NCI-H2196 treated with DMSO at 0.1 percent for 48 hours (cell line): Measurements from ENCODE around the gene KRTAP1-3.
"Not testable (repeated sequence)": the region's sequence is repeated elsewhere in the genome, so short reads cannot be mapped to it uniquely, and the experiment has no call there.

Experiments used
- DNase-seq: peaks from one replicate; lab custom pipeline; 2025; ENCODE audit not compliant: unreplicated experiment; lab: John Stamatoyannopoulos, UW

KRTAP1-3 gene, protein sequence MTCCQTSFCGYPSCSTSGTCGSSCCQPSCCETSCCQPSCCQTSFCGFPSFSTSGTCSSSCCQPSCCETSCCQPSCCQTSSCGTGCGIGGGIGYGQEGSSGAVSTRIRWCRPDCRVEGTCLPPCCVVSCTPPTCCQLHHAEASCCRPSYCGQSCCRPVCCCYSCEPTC

DNA sequence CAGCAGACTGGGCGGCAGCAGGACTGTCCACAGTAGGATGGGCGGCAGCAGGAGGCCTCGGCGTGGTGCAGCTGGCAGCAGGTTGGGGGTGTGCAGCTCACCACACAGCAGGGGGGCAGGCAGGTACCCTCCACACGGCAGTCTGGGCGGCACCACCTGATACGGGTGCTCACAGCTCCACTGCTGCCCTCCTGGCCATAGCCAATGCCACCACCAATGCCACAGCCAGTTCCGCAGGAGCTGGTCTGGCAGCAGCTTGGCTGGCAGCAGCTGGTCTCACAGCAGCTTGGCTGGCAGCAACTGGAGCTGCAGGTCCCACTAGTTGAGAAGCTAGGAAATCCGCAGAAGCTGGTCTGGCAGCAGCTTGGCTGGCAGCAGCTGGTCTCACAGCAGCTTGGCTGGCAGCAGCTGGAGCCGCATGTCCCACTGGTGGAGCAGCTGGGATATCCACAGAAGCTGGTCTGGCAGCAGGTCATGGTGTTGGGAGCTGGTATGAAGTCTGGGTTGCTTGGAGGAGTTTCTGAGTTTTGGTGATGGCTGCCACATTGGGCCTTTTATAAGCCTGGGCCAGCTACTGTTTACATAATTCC is at the start of gene KRTAP1-3:
TSS of gene KRTAP1-3 (minus strand) at position 529 of the 590 bp plus-strand sequence. CDS start at position 476, 53 bp downstream.
- peak; percentile 34 for DNase-seq

DNA sequence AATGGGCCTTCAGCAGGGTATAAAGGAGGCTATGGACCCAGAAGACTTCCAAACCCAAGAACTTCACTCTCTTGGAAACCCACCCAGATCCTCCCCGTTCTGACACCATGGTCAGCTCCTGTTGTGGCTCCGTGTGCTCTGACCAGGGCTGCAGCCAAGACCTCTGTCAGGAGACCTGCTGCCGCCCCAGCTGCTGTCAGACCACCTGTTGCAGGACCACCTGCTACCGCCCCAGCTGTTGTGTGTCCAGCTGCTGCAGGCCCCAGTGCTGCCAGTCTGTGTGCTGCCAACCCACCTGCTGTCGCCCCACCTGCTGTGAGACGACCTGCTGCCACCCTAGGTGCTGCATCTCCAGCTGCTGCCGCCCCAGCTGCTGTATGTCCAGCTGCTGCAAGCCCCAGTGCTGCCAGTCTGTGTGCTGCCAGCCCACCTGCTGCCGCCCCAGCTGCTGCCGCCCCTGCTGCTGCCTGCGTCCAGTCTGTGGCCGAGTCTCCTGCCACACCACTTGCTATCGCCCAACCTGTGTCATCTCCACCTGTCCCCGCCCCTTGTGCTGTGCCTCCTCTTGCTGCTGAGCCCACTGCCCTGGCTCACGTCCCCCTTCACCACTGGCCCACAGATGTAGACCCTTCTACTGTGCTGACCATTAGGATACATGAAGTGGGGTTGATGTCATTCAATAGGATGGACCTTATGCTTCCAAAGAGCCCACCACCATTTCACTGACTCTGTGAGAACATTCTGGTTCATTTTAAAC is 49.6 kb upstream of the KRTAP1-3 start, which contains the start of gene KRTAP4-7:
TSS of gene KRTAP4-7 (plus strand) at position 51 of the 757 bp plus-strand sequence. CDS start at position 108, 57 bp downstream.
- not testable (repeated sequence) for DNase-seq

DNA sequence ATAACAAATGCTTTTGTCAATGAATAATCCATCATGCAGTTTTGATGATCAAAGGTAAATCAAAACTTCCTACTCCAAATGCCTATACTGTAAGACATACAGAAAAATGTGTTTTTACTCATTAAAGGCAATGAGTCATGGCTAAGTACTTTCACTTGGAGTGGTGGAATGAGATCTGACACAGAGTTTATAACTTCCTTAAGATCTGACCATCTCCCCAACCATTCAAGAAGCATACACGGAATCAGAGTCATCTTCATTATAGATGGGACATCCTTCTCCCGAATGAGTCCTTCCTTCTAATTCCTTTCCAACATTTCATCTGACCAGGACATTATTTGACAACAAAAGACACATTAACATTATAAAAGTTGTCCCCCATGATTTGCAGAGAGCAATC is 48.8 kb upstream of the KRTAP1-3 start:
- DNase-seq: not testable (repeated sequence)

DNA sequence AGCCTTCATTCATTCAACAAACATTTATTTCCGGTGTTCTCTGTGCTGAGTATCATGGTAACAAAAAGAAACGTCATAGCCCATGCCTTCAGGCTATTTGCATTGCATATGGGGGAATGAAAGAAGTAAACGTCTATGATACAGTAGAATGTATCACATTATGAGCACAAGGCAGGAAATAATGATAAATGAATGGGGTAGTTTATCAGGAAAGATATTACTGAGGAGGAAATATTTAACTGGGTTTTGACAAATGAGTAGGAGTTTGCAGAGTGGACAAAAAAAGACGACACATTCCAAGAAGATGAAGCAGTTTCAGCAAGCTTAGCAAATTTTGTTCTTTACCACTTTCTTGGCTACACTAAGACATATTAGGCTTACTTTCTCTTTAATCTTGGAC is 48.0 kb upstream of the KRTAP1-3 start:
- no peak for DNase-seq

DNA sequence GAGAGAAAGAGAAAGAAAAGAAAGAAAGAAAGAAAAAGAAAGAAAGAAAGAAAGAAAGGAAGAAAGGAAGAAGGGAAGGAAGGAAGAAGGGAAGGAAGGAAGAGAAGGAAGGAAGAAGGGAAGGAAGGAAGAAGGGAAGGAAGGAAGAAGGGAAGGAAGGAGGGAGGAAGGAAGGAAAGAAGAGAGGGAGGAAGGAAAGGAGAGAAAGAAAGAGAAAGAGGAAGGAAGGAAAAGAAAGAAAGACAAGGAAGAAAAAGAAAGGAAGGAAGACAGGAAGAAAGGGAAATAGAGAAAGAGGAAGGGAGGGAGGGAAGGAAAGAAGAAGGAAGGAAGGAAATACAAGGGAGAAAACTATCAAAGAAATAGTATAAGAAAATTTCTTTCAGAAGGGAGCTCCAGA is 42.1 kb upstream of the KRTAP1-3 start:
- DNase-seq: no peak

DNA sequence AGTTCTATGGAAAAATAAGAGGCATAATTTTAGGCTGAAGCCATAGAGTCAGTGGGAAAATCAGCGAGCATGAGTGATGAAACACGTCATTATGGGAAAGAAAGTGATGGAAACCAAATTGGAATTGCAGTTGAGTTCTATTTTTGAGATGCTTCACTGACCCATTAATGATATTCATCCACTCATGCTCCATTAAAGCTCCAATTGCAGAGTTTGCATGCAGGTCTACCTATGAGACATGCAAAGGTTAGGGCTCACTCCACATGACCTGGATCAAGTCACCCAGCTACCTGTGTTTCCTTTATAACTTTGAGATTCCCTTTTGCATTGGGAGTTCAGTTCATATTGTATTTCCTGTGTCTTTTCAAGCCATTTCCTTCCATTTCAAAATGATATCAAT is 39.0 kb upstream of the KRTAP1-3 start:
- no peak for DNase-seq

DNA sequence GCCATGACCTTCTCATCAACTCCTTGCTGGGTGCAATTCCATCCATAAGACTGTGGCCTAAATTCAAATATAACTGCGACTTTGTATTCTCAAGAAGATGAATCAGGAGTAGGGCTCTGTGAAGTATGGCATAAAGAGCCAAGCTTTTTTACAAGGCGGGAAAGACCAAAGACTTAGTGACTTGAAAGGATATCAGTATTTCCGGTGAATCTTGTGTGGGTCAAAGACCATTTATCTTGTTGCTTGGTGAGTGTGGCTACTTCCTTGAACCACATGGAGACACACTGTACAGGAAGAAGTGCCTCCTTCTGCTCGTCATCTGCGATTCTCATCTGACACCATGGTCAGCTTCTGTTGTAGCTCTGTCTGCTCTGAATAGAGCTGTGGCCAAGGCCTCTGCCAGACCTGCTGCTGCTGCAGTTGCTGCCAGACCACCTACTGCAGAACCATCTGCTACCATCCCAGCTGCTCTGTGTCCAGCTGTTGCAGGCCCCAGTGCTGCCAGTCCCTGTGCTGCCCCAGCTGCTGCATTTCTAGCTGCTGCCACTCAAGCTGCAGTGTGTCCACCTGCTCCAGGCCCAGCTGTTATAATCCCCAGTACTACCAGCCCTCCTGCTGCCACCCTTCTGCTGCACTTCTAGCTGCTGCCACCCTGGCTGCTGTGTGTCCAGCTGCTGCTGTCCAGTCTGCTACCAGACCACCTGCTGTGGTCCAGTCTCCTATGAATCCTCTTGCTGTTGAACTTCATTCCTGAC is 37.1 kb upstream of the KRTAP1-3 start:
- no peak for DNase-seq

DNA sequence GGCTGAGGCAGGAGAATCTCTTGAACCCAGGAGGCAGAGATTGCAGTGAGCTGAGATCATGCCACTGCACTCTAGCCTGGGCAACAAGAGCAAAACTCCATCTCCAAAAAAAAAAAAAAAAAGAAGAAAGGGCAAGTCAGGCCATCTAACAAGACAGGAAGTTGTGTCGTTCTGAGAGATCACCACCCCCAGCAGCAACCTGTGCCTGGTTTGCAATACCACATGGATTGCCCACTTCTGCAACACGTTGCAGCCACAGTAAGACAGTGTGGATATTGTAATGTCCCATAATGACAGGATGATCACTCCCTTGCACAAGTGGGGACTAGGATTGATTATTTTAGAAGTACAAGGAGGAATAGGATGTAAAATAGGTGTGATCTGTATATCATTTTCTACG is 34.4 kb upstream of the KRTAP1-3 start:
- DNase-seq: no peak

DNA sequence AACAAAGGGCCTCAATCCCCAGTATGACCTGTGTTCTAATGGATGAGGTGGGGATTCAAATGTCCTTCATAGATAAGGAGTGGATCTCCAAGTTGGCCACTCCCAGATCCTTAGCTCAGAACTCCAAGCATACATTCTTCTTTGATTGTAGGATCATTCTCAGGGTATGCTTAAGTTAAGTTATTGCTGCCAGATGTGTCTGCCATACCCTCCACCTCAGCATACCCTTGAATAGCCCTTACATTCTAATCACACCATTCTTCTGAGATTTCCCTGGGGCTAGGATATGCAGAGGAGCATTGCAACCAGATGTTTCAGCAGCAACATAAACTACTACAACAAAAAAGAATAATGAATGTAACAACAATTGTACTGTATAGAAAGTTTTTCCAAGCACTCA is 32.6 kb upstream of the KRTAP1-3 start:
- no peak for DNase-seq

DNA sequence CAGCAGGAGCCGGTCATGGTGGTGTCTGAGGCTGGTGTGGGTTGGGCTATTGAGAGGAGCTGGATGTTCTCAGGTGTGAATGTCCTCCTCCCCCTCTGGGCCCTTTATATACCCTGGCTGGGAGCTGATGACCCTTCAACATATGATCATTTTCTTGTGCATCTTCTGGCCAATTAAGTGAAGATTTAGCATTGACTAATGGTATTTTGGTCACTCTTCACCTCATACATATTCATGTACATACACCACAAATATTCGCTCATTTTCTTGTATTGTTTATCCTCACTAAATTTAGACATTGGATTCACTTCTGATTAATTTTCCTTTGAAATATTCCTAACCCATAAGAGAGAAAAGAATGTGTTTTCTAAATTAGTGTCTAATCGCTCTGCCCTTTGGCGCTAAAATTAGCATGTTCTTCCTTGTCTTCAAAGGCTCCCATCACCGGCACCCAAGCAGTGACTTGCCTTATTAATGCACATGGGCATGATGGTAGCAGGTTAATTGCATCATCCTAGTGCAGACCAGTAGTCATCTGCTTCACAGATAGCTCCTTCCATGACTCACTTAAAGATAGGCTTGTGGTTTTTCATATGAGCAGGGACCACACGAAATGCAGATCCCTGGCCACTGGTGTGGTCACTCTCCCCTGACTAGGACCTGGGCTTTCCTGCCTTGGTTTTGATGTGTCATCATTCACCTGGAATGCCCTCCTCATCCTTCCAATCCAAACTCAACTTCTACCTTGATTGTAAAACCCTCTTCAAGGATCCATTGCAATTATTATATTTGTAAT is 31.4 kb upstream of the KRTAP1-3 start, which contains the start of gene KRTAP2-4:
TSS of gene KRTAP2-4 (minus strand) at position 51 of the 796 bp plus-strand sequence. CDS start at position 17, 34 bp downstream.
- no peak for DNase-seq

DNA sequence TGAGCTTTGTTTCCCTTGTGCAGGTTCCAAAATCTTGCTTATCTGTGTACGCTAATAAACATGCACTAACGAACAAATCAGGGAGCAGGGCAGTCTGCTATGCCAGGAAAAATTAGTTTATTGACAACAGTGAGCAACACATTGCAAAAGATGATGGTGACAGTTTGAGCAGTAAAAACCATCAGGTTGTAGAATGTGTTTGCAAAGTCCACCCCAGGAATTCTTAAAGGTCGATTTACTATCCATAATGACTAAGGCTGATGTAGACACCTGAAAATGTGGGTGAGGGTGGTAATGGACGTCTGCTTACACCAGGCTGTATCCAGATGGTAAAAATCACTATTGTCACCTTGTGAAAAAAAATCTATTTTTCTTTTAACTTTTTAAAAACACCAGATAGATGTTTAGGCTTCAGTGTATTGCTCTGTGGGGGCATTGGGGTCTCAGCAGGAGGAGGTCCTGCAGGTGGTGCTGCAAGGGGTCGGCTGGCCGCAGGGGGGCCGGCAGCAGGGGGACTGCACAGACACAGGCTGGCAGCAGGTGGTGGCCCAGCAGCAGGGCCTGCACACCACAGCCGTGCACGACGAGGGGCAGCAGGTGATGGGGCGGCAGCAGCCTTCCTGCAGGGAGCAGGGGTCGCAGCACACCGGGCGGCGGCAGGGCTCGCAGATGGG is 30.5 kb upstream of the KRTAP1-3 start:
- DNase-seq: not testable (repeated sequence)

DNA sequence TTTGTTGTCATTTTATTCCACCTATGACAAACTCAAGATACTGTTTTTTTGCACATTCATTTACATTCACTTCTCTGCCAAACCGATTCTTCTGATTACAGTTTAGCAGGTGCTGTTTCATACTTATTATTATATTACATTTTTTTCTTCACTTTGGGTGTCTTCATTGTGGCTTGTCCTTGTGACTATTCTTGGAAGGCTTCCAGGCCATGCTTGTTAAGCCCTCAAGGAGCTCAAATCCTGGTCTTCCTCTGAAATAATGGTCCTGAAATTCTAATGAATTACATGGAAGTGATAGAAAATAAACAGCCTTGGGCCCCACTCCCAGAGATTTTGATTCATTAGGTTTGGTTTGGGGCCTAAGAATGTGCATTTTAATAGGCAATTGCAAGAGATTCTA is 29.6 kb upstream of the KRTAP1-3 start:
- DNase-seq: no peak

DNA sequence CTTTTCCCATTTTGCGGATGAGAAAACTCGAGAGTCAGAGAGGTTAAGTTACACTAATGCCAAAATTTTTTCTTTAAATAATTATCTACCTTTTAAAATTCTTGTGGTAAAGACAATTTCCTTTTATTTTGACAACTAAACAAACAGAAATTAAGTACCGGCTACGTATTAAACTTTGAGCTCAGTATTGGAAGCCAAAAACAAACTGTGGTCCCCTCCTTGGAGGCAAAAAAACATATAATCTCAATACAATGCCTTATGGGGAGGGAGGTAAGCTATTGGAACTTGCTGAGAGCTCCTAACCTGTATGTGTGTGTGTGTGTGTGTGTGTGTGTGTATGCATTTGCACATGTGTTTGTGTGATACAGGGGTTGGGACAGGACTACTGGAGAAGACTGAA is 28.8 kb upstream of the KRTAP1-3 start:
- no peak for DNase-seq

DNA sequence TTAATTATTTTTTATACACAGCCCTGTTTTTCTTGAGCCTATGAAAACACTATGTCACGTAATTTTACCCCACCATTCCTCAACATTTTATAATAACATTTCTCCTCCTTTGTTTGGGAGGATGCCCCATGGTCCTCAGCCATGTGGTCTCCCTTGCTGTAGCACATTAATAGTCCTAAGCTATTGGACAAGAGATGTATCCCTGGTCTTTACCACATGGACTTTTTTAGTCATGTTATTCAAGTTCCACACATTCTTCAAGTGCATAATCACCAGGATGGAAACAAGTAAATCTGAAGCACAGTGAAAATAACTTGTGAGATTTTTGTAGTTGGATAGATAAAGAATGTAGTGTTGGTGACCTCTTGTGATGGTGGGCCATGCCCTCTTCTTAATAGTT is 27.3 kb upstream of the KRTAP1-3 start:
- DNase-seq: no peak

DNA sequence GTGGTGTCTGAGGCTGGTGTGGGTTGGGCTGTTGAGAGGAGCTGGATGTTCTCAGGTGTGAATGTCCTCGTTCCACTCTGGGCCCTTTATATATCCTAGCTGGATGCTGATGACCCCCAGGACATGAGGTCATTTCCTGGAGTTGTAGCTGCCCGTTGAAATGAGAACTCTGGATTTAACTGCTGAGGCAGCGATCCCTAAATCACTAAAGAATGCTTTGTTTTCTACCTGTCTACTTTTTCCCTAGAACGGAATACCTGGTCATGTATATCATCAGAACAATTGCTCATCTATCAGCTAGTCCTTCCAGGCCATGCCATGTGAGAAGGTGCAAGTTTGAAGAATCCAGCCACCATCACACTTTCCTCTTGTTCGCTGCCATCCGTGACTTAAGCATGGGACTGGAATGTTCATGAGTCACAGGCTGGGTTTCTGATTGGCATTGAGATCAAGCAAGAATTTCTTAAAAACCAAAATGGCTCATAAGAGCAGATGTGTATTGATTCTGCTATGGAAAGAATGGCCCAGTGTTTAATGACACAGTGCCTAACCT is 25.5 kb upstream of the KRTAP1-3 start, which contains the start of gene KRTAP2-3:
TSS of gene KRTAP2-3 (minus strand) at position 63 of the 553 bp plus-strand sequence. CDS start 64 bp downstream, outside the sequence.
- no peak for DNase-seq

DNA sequence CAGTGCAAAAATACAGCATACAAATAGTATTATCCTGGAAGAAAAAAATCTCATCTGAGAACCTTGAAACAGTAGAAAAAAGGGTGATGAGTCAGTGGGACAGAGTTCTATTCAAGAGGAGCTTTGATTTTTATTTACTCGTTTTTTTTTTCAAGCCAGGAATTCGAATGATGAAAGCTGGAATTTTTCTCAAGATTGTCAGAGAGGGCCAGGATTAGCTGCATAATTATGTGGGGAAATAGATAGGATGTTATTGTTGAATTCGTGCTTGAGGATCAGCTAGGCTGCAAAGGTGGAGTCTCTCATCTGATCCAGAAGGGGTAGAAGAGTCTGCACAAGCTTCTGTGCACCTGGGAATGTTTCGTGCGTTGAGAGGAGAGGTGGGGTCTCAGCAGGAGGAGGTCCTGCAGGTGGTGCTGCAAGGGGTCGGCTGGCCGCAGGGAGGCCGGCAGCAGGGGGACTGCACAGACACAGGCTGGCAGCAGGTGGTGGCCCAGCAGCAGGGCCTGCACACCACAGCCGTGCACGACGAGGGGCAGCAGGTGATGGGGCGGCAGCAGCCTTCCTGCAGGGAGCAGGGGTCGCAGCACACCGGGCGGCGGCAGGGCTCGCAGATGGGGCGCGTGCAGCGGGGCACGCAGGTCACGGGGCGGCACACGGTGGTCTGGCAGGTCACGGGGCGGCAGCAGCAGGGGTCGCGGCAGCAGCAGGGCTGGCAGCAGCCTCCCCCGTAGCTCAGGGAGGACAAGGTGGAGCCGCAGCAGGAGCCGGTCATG is 24.8 kb upstream of the KRTAP1-3 start:
- DNase-seq: not testable (repeated sequence)

DNA sequence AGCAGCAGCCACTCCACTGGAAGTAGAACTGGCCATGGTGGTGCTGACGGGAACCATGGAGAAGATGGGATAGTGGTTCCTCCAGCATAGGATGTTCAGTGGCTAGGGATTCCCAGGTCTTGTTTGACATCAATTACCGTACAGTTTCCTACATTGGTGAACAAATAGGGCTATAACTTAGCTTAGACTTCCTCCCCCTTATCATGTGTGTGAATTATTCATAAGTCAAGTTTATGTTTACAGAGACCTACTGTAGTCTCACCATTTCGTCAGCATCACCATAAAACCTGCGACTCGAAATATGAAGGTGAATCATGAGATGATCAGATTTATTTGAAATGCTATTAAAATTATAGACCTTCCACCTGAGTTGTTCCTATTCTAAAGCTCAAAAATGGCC is 24.1 kb upstream of the KRTAP1-3 start:
- DNase-seq: no peak

DNA sequence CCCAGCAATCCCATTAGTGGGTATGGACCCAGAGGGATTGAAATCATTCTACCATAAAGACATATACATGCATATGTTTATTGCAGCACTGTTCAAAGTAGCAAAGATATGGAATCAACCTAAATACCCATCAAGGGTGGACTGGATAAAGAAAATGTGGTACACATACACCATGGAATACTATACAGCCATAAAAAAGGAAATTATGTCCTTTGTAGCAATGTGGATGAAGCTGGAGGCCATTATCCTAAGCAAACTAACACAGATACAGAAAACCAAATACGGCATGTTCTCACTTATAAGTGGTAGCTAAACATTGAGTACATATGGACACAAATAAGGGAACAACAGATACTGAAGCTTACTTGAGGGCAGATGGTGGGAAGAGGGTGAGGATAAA is 22.9 kb upstream of the KRTAP1-3 start:
- DNase-seq: no peak

DNA sequence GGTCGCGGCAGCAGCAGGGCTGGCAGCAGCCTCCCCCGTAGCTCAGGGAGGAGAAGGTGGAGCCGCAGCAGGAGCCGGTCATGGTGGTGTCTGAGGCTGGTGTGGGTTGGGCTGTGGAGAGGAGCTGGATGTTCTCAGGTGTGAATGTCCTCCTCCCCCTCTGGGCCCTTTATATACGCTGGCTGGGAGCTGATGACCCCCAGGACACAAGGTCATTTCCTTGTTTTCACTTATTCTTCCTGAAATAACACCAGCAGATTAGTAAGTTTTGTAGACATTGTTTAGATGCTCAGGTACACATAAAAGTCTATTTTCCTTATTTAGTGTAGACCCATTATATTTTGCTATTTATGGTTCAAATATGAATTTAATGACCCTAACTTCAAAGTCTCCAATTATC is 20.5 kb upstream of the KRTAP1-3 start, which contains the start of gene KRTAP2-2:
TSS of gene KRTAP2-2 (minus strand) at position 101 of the 400 bp plus-strand sequence. CDS start at position 82, 19 bp downstream.
- not testable (repeated sequence) for DNase-seq
